RWPE2 (cell line): Measurements from ENCODE around the gene CHTF18.
A peak's percentile ranks its signal among the peaks of the same experiment; 100 is the strongest.

ENCODE experiments used
- ATAC-seq: fragments of 200-7000 bp; cut with Tn5 transposase; 3 replicates; pipeline ENCODE4 v1.9.1; 2021; ENCODE audit warnings: low read depth
- DNase-seq: peaks from one replicate; pipeline ENCODE4 v3.0.0-alpha.2; 2020; ENCODE audit warnings: low spot score
- H3K27ac ChIP-seq: fragments of 450-650 bp; 2 replicates; pipeline ENCODE4 v1.5.1; 2017; ENCODE audit warnings: mild to moderate bottlenecking; ENCODE audit not compliant: poor library complexity, severe bottlenecking
- H3K27me3 ChIP-seq: fragments of 250-450 bp; sonication (Bioruptor Pico); 2 replicates; pipeline ENCODE4 v1.5.1; 2021; ENCODE audit warnings: mild to moderate bottlenecking, moderate library complexity; ENCODE audit not compliant: insufficient read depth, poor library complexity, severe bottlenecking
- H3K36me3 ChIP-seq: fragments of 250-450 bp; sonication (Bioruptor Pico); 2 replicates; pipeline ENCODE4 v1.5.1; 2020; ENCODE audit warnings: low read depth, mild to moderate bottlenecking, moderate library complexity
- H3K4me1 ChIP-seq: fragments of 250-450 bp; sonication (Bioruptor Pico); 2 replicates; pipeline ENCODE4 v1.5.1; 2021; ENCODE audit warnings: mild to moderate bottlenecking, moderate library complexity; ENCODE audit not compliant: insufficient read depth, poor library complexity, severe bottlenecking
- H3K4me3 ChIP-seq: fragments of 250-450 bp; sonication (Bioruptor Pico); 2 replicates; pipeline ENCODE4 v1.5.1; 2021; ENCODE audit warnings: mild to moderate bottlenecking, moderate library complexity; ENCODE audit not compliant: severe bottlenecking
- H3K9me3 ChIP-seq: fragments of 250-450 bp; sonication (Bioruptor Pico); 2 replicates; pipeline ENCODE4 v1.5.1; 2021; ENCODE audit warnings: mild to moderate bottlenecking, moderate library complexity; ENCODE audit not compliant: severe bottlenecking
- TF ChIP-seq, protein P1 (sequence below): fragments of 450-650 bp; IDR thresholded peaks from one replicate; pipeline ENCODE4 v1.5.1; 2017; ENCODE audit warnings: mild to moderate bottlenecking, moderate library complexity; ENCODE audit not compliant: poor library complexity, severe bottlenecking

The CHTF18 gene

DNA sequence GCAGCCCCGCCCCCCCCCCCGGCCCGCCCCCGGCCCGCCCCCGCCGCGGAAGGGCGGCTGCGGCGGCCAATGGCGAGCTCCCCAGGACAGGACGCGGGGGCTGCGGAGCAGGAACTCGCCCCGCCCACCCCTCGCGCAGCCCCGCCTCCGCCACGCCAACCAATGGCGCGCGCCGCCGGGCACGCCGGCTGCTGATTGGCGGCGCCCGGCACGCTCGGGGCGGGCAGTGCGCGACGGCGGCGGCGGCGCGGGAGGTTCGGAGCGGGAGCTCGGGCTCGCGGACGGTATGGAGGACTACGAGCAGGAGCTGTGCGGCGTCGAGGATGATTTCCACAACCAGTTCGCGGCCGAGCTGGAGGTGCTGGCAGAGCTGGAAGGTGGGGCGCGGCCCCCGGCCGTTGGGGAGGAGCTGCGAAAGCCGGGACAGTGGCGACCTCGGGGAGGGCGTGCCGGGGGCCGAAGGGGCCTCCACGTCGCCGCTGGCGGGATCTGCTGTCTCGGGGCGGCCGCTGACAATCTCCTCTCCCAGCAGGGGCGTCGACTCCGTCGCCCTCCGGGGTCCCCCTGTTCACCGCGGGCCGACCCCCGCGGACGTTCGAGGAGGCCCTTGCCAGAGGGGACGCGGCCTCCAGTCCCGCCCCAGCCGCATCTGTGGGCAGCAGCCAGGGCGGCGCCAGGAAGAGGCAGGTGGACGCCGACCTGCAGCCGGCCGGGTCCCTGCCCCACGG lies at the start of gene CHTF18:
Gene CHTF18, plus strand, starts transcription at position 222 of the 728 bp plus-strand sequence. Its CDS starts 65 bp downstream, at position 287.
- Histone ChIP-seq H3K9me3 (no peaks in the 10 kb centered on the region), H3K27ac (peak within 1 kb of the TSS; percentile 30), H3K36me3 (peaks cover 50% of the 10 kb centered on the region), H3K4me3 (peak within 1 kb of the TSS; percentile 93), H3K4me1 (no peaks in the 10 kb centered on the region), H3K27me3 (no peaks in the 10 kb centered on the region)
- peak; percentile 73 for ATAC-seq
- DNase-seq: no peak
- TF ChIP-seq, protein P1, sequence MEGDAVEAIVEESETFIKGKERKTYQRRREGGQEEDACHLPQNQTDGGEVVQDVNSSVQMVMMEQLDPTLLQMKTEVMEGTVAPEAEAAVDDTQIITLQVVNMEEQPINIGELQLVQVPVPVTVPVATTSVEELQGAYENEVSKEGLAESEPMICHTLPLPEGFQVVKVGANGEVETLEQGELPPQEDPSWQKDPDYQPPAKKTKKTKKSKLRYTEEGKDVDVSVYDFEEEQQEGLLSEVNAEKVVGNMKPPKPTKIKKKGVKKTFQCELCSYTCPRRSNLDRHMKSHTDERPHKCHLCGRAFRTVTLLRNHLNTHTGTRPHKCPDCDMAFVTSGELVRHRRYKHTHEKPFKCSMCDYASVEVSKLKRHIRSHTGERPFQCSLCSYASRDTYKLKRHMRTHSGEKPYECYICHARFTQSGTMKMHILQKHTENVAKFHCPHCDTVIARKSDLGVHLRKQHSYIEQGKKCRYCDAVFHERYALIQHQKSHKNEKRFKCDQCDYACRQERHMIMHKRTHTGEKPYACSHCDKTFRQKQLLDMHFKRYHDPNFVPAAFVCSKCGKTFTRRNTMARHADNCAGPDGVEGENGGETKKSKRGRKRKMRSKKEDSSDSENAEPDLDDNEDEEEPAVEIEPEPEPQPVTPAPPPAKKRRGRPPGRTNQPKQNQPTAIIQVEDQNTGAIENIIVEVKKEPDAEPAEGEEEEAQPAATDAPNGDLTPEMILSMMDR: no peak

DNA sequence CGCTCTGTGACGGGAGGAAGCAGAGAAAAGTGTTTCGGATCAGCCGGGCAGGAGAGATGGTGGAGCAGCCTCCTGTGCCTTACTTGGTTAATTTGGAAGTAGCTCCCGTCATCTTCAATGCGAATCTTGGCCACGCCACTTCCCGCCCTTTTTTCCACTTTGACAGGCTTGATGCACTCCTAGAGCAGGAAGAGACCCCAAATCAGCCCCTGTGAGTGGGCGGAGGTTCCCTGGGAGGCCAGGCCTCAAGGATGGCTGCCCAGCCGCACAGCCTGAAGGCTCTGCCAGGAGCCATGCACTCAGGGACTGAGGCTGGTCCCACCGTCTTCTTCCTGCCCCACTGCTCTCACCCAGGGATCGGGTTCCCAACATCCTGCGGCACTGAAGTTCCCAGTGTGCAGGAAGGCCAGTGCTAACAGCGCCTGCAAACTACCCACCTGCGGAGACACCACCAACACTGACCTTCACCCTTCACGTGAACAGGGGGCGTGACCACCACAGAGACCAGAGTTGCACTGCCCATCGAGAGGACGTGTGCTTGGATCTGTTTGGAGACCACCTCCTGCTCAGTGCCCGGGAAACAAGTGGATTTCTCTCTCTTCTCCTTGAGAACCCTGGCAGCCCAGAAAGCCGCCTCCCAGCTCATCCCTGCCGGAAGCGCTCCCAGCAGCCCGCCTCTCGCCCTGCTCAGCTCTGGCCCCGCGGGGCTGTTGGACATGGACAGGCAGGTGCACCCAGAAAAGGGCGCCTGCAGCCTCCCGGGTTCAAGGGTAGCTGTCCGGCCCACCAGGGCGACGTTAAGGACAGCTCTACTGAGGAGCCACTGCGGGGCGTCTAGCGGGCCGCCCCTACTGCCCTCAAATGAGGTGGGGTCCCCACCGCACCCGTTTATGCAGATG lies 48.6 kb upstream of the CHTF18 start:
- no peak for DNase-seq
- Histone ChIP-seq H3K27ac (peak overlapping the region; percentile 37), H3K27me3 (no peaks in the 10 kb centered on the region), H3K4me3 (peak overlapping the region; percentile 86), H3K36me3 (peaks cover 22% of the 10 kb centered on the region; the same call in 1 of the 2 replicates), H3K9me3 (no peaks in the 10 kb centered on the region), H3K4me1 (no peaks in the 10 kb centered on the region)
- ATAC-seq: peak; percentile 14; the same call in 2 of the 3 replicates
- TF ChIP-seq, protein P1: no peak

DNA sequence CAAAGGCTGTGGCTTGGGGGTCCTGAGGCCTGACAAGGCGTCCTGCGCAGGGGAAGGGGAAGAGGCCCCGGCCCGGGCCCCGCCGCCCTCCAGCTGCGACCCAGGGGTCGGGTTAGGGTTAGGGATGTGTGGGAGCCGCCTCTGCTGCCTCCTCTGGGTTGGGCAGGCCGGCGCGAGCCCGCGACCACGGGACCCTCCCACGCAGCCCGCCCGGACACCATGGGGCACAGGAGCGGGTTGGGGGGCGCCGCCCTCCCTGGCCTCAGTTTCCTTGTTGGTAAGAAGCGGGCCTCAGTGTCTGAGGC lies 48.0 kb upstream of the CHTF18 start:
- Histone ChIP-seq H3K9me3 (no peaks in the 10 kb centered on the region), H3K27me3 (no peaks in the 10 kb centered on the region), H3K36me3 (peaks cover 22% of the 10 kb centered on the region; the same call in 1 of the 2 replicates), H3K4me3 (peak overlapping the region; percentile 86), H3K4me1 (no peaks in the 10 kb centered on the region), H3K27ac (peak overlapping the region; percentile 37)
- ATAC-seq (peak; percentile 7; the same call in 2 of the 3 replicates), DNase-seq (no peak)
- TF ChIP-seq, protein P1: no peak

DNA sequence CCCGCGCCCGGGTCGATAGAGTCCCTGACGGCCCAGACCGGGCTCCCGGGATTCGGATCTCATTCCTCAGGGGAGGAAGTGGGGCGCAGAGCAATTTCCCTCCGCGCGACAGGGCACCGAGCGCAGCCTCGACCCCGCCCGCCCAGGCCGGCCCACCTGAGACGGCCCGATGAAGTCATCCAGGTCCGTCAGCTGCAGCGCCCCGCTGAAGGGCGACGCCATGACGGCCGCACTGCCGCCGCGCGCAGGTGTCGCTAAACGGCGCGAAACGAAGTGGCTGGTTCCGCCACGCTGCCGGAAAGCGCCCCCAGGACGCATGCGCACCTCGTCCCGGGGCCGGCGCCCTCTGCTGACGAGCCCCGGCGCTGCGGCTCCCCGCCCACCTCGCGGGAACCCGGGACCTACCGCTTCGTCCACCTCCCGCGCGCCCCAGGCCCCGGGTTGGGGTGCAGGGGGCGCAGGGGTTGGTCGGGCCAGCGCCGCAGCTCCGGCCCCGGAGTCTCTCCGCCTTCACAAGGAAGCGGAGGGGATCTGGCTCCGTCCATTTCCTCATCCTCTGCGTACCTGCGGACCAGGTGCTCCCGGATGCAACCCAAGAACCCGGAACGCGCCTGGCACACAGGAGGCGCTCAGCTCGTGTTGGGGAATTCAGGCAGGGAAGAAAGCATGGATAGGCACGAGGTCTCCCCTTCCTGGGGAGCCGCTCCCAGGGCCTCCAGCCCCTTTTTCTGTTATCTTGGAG lies 47.5 kb upstream of the CHTF18 start, which contains the start of gene CIAO3:
Gene CIAO3, minus strand, starts transcription at position 234 of the 742 bp plus-strand sequence. Its CDS starts 12 bp downstream, at position 222.
- TF ChIP-seq, protein P1: peak; percentile 95
- H3K27me3 ChIP-seq: no peaks in the 10 kb centered on the region
- H3K9me3 ChIP-seq: no peaks in the 10 kb centered on the region
- DNase-seq (no peak), ATAC-seq (peak; percentile 76)
- H3K36me3 ChIP-seq: peaks cover 18% of the 10 kb centered on the region; the same call in 1 of the 2 replicates
- H3K4me1 ChIP-seq: no peaks in the 10 kb centered on the region
- peak within 1 kb of the TSS; percentile 86 for H3K4me3 ChIP-seq
- H3K27ac ChIP-seq: peak within 1 kb of the TSS; percentile 37
